AG09319 (cell line): ENCODE measurements around the gene SIGLEC1.
A peak's percentile ranks its signal among the peaks of the same experiment; 100 is the strongest.

Experiments used
- DNase-seq: peaks from one replicate; pipeline ENCODE4 v3.0.0-alpha.2; 2010; ENCODE audit warnings: low read depth; ENCODE audit errors: extremely low read depth
- CTCF ChIP-seq: IDR thresholded peaks from 2 replicates; pipeline ENCODE4 v1.5.1; 2011; ENCODE audit warnings: low read depth, mild to moderate bottlenecking, inconsistent platforms, low read length, moderate library complexity

The SIGLEC1 gene

GRCh38 chr20:3681931-3682781 is 30.2 kb downstream of the SIGLEC1 start, which contains the start of gene ADAM33:
TSS of gene ADAM33 (minus strand) at chr20:3682010. CDS start at chr20:3682004, 6 bp downstream.
- no peak for TF ChIP-seq CTCF
- no peak for DNase-seq

- TF ChIP-seq CTCF: no peak
- no peak for DNase-seq
These were observed 31.0 kb downstream of the SIGLEC1 start for GRCh38 chr20:3681352-3681930.

- no peak for TF ChIP-seq CTCF
- DNase-seq: no peak
These were observed 31.6 kb downstream of the SIGLEC1 start for GRCh38 chr20:3680701-3681351.

GRCh38 chr20:3679749-3680700 is 32.4 kb downstream of the SIGLEC1 start:
- DNase-seq: peak; percentile 81
- TF ChIP-seq CTCF: no peak

- no peak for DNase-seq
- TF ChIP-seq CTCF: no peak
These were observed 33.3 kb downstream of the SIGLEC1 start for GRCh38 chr20:3678856-3679720.

- TF ChIP-seq CTCF: no peak
- no peak for DNase-seq
These were observed 34.2 kb downstream of the SIGLEC1 start for GRCh38 chr20:3678198-3678597.
